SK-N-SH treated with all-trans-retinoic acid at 6 μM for 48 hours (cell line): Measurements from ENCODE around the gene SP3.
A peak's percentile ranks its signal among the peaks of the same experiment; 100 is the strongest.

Source experiments
- ATAC-seq: fragments of 200-7000 bp; cut with Tn5 transposase; 3 replicates; pipeline ENCODE4 v1.9.1; 2020; ENCODE audit warnings: mild to moderate bottlenecking, moderate library complexity
- ARNTL ChIP-seq: fragments of 450-650 bp; formaldehyde crosslinking; IDR thresholded peaks from 2 replicates; pipeline ENCODE4 v1.5.0; 2020; ENCODE audit warnings: low read depth, mild to moderate bottlenecking, moderate library complexity, borderline replicate concordance
- BACH2 ChIP-seq: fragments of 250-450 bp; sonication (Bioruptor Pico); IDR thresholded peaks from 2 replicates; pipeline ENCODE4 v1.9.0; 2021; ENCODE audit warnings: mild to moderate bottlenecking, borderline replicate concordance
- CREB5 ChIP-seq: fragments of 250-450 bp; sonication (Bioruptor Pico); IDR thresholded peaks from 2 replicates; pipeline ENCODE4 v1.5.1; 2020; ENCODE audit warnings: low read depth, mild to moderate bottlenecking, moderate library complexity
- CSRNP3 ChIP-seq: fragments of 250-450 bp; sonication (Bioruptor Pico); IDR thresholded peaks from 2 replicates; pipeline ENCODE4 v1.5.1; 2021; ENCODE audit warnings: mild to moderate bottlenecking, moderate library complexity
- ESRRG ChIP-seq: fragments of 250-450 bp; sonication (Bioruptor Pico); IDR thresholded peaks from 2 replicates; pipeline ENCODE4 v1.6.1; 2021; ENCODE audit warnings: mild to moderate bottlenecking
- GLIS3 ChIP-seq: fragments of 250-450 bp; sonication (Bioruptor Pico); IDR thresholded peaks from 2 replicates; pipeline ENCODE4 v1.5.0; 2020; ENCODE audit warnings: mild to moderate bottlenecking, moderate library complexity
- ISL1 ChIP-seq: fragments of 250-450 bp; sonication (Bioruptor Pico); IDR thresholded peaks from 2 replicates; pipeline ENCODE4 v2.1.2; 2022; ENCODE audit warnings: mild to moderate bottlenecking, moderate library complexity
- OSR1 ChIP-seq: fragments of 250-450 bp; sonication (Bioruptor Pico); IDR thresholded peaks from 2 replicates; pipeline ENCODE4 v1.8.0; 2022; ENCODE audit warnings: moderate library complexity, mild to moderate bottlenecking, inconsistent platforms
- PATZ1 ChIP-seq: fragments of 250-450 bp; sonication (Bioruptor Pico); IDR thresholded peaks from 2 replicates; pipeline ENCODE4 v1.8.0; 2020; ENCODE audit warnings: mild to moderate bottlenecking, moderate library complexity, borderline replicate concordance
- POU6F1 ChIP-seq: fragments of 250-450 bp; sonication (Bioruptor Pico); IDR thresholded peaks from 2 replicates; pipeline ENCODE4 v1.8.0; 2021; ENCODE audit warnings: low read depth, mild to moderate bottlenecking, moderate library complexity, borderline replicate concordance
- PPARA ChIP-seq: fragments of 250-450 bp; sonication (Bioruptor Pico); IDR thresholded peaks from 2 replicates; pipeline ENCODE4 v1.5.0; 2020; ENCODE audit warnings: mild to moderate bottlenecking, borderline replicate concordance
- RARB ChIP-seq: fragments of 250-450 bp; sonication (Bioruptor Pico); IDR thresholded peaks from 2 replicates; pipeline ENCODE4 v1.8.0; 2021; ENCODE audit warnings: mild to moderate bottlenecking, moderate library complexity
- SNAI2 ChIP-seq: fragments of 250-450 bp; sonication (Bioruptor Pico); IDR thresholded peaks from 2 replicates; pipeline ENCODE4 v1.5.0; 2020; ENCODE audit warnings: mild to moderate bottlenecking, moderate library complexity
- TCF4 ChIP-seq: fragments of 250-450 bp; sonication (Bioruptor Pico); IDR thresholded peaks from 2 replicates; pipeline ENCODE4 v1.8.0; 2021; ENCODE audit warnings: mild to moderate bottlenecking, moderate library complexity, borderline replicate concordance
- TOX ChIP-seq: fragments of 250-450 bp; sonication (Bioruptor Pico); IDR thresholded peaks from 2 replicates; pipeline ENCODE4 v1.8.0; 2021; ENCODE audit warnings: mild to moderate bottlenecking, moderate library complexity, borderline replicate concordance
- TSHZ2 ChIP-seq: fragments of 250-450 bp; sonication (Bioruptor Pico); IDR thresholded peaks from 2 replicates; pipeline ENCODE4 v1.5.0; 2020; ENCODE audit warnings: mild to moderate bottlenecking, moderate library complexity
- ZC3H10 ChIP-seq: fragments of 250-450 bp; sonication (Bioruptor Pico); IDR thresholded peaks from 2 replicates; pipeline ENCODE4 v1.5.1; 2021; ENCODE audit warnings: mild to moderate bottlenecking, moderate library complexity
- ZFP3 ChIP-seq: fragments of 250-450 bp; sonication (Bioruptor Pico); IDR thresholded peaks from 2 replicates; pipeline ENCODE4 v1.5.0; 2020; ENCODE audit warnings: mild to moderate bottlenecking, moderate library complexity
- ZFP30 ChIP-seq: fragments of 450-650 bp; formaldehyde crosslinking; IDR thresholded peaks from 2 replicates; pipeline ENCODE4 v1.5.0; 2022; ENCODE audit warnings: mild to moderate bottlenecking, moderate library complexity
- ZNF565 ChIP-seq: fragments of 450-650 bp; formaldehyde crosslinking; conservative IDR thresholded peaks from 2 replicates; pipeline ENCODE4 v1.5.0; 2020; ENCODE audit warnings: low read depth, mild to moderate bottlenecking, moderate library complexity
- ZNF70 ChIP-seq: fragments of 450-650 bp; formaldehyde crosslinking; IDR thresholded peaks from 2 replicates; pipeline ENCODE4 v1.5.0; 2020; ENCODE audit warnings: mild to moderate bottlenecking, moderate library complexity
- ZNF8 ChIP-seq: fragments of 450-650 bp; formaldehyde crosslinking; IDR thresholded peaks from 2 replicates; pipeline ENCODE4 v1.5.0; 2020; ENCODE audit warnings: mild to moderate bottlenecking, moderate library complexity

Gene SP3

GRCh38 chr2:173924285-173924684, 40.9 kb downstream of the SP3 start:
- ATAC-seq, result no peak
- no peak for TF ChIP-seq SNAI2 (CRISPR knock-in tag)
- no peak for TF ChIP-seq ZC3H10 (CRISPR knock-in tag)
- TF ChIP-seq ZFP3 (CRISPR knock-in tag), result no peak
- TF ChIP-seq ZNF565, result no peak
- no peak for TF ChIP-seq CREB5
- TF ChIP-seq PPARA (CRISPR knock-in tag), result no peak
- no peak for TF ChIP-seq TCF4 (CRISPR knock-in tag)
- no peak for TF ChIP-seq CSRNP3 (CRISPR knock-in tag)
- TF ChIP-seq ZFP30 (CRISPR knock-in tag), result no peak
- TF ChIP-seq RARB (CRISPR knock-in tag), result no peak
- no peak for TF ChIP-seq TOX (CRISPR knock-in tag)
- no peak for TF ChIP-seq ZNF70
- TF ChIP-seq, all 23 proteins: peak for 0

- peak; percentile 30 for ATAC-seq
- TF ChIP-seq CREB5, result no peak
- TF ChIP-seq SNAI2 (CRISPR knock-in tag), result no peak
- TF ChIP-seq ZNF8 (CRISPR knock-in tag), result no peak
- TF ChIP-seq, all 23 proteins: peak for 0
These were observed 42.4 kb downstream of the SP3 start for GRCh38 chr2:173922760-173923159.

GRCh38 chr2:173922068-173922467, 43.1 kb downstream of the SP3 start:
- TF ChIP-seq PATZ1, result no peak
- TF ChIP-seq ESRRG, result no peak
- TF ChIP-seq GLIS3 (CRISPR knock-in tag), result no peak
- no peak for TF ChIP-seq RARB (CRISPR knock-in tag)
- TF ChIP-seq ZC3H10 (CRISPR knock-in tag), result no peak
- TF ChIP-seq ZFP3 (CRISPR knock-in tag), result no peak
- ATAC-seq, result no peak

- TF ChIP-seq ZNF565 (no peak), BACH2 (CRISPR knock-in tag) (no peak), ARNTL (CRISPR knock-in tag) (no peak), ZFP30 (CRISPR knock-in tag) (no peak), ZNF70 (no peak), PPARA (CRISPR knock-in tag) (no peak), ZFP3 (CRISPR knock-in tag) (no peak), TSHZ2 (CRISPR knock-in tag) (no peak), POU6F1 (CRISPR knock-in tag) (no peak), OSR1 (CRISPR knock-in tag) (no peak), ZC3H10 (CRISPR knock-in tag) (no peak), RARB (CRISPR knock-in tag) (no peak), SNAI2 (CRISPR knock-in tag) (no peak), GLIS3 (CRISPR knock-in tag) (no peak), ISL1 (CRISPR knock-in tag) (no peak), TCF4 (CRISPR knock-in tag) (no peak), PATZ1 (no peak)
- ATAC-seq, result no peak
These were observed 50.9 kb downstream of the SP3 start for GRCh38 chr2:173914055-173914927.
